A549 (cell line): ENCODE measurements around the gene PLAAT2.

Experiments used
- CEBPB ChIP-seq, 2 experiments: fragments of >200 bp in 1 of 2; sonication (Bioruptor Twin) in 1 of 2; formaldehyde crosslinking in 1 of 2; IDR thresholded peaks; 2 replicates each; pipeline ENCODE4 v1.6.1; 2012 to 2016
- EP300 ChIP-seq, 2 experiments: fragments of >200 bp; sonication (Bioruptor Twin); formaldehyde crosslinking; IDR thresholded peaks; 2 replicates in 1 of 2; 3 replicates in 1 of 2; pipeline ENCODE4 v1.6.1; 2016 to 2017
- MAFK ChIP-seq: fragments of 450-650 bp; IDR thresholded peaks from 2 replicates; pipeline ENCODE4 v1.6.1; 2014; ENCODE audit not compliant: partially characterized antibody
- REST ChIP-seq: fragments of 200-600 bp; sonication (generic); IDR thresholded peaks from 2 replicates; pipeline ENCODE4 v1.6.1; 2016; ENCODE audit warnings: antibody characterized with exemption, mild to moderate bottlenecking, moderate library complexity
- RNF2 ChIP-seq: fragments of 200-600 bp; sonication (generic); IDR thresholded peaks from 2 replicates; pipeline ENCODE4 v1.6.1; 2016; ENCODE audit warnings: low read depth, mild to moderate bottlenecking, antibody characterized with exemption, moderate library complexity, borderline replicate concordance
- ZFP36 ChIP-seq: fragments of 450-650 bp; IDR thresholded peaks from 2 replicates; pipeline ENCODE4 v1.6.1; 2014; ENCODE audit warnings: borderline replicate concordance; ENCODE audit not compliant: partially characterized antibody
- TF ChIP-seq, protein P1 (sequence below): fragments of >200 bp; sonication (Bioruptor Twin); formaldehyde crosslinking; IDR thresholded peaks from 3 replicates; pipeline ENCODE4 v1.5.1; 2016

- TF ChIP-seq, protein P1, sequence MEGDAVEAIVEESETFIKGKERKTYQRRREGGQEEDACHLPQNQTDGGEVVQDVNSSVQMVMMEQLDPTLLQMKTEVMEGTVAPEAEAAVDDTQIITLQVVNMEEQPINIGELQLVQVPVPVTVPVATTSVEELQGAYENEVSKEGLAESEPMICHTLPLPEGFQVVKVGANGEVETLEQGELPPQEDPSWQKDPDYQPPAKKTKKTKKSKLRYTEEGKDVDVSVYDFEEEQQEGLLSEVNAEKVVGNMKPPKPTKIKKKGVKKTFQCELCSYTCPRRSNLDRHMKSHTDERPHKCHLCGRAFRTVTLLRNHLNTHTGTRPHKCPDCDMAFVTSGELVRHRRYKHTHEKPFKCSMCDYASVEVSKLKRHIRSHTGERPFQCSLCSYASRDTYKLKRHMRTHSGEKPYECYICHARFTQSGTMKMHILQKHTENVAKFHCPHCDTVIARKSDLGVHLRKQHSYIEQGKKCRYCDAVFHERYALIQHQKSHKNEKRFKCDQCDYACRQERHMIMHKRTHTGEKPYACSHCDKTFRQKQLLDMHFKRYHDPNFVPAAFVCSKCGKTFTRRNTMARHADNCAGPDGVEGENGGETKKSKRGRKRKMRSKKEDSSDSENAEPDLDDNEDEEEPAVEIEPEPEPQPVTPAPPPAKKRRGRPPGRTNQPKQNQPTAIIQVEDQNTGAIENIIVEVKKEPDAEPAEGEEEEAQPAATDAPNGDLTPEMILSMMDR, result no peak
- TF ChIP-seq RNF2 (no peak), MAFK (no peak), REST (no peak), ZFP36 (no peak), CEBPB (IDR thresholded peaks at IDR 0.05) (no peak), EP300 (IDR thresholded peaks at IDR 0.05) (no peak)
Observed at GRCh38 chr11:63611395-63611747, 48.2 kb upstream of the PLAAT2 start.
